OCI-LY7 (cell line): ENCODE measurements around the gene TMCC1. TPM values are rescaled to one million over a fixed set of nuclear protein-coding genes. Genes with fewer than 3 reads are reported as not detected.

Source experiments
- BruUV-seq: library from RNA; stranded (reverse); fragments of 400-500 nt; replicated peaks from 2 replicates; lab custom pipeline; 2021; lab: Mats Ljungman, UMichigan
- CTCF ChIA-PET: fragments of 300-600 bp; sonication (Branson Sonifier 250); formaldehyde crosslinking; loops from one replicate; lab custom pipeline; 2022; ENCODE audit warnings: antibody characterized with exemption; ENCODE audit not compliant: unreplicated experiment; lab: Charles Lee
- POLR2A ChIA-PET: fragments of 300-600 bp; sonication (Branson Sonifier 250); formaldehyde crosslinking; loops from one replicate; lab custom pipeline; 2022; ENCODE audit warnings: antibody characterized with exemption; lab: Charles Lee
- DNase-seq: peaks from one replicate; pipeline ENCODE4 v3.0.0-alpha.2; 2015; ENCODE audit warnings: low spot score
- H2AFZ ChIP-seq: fragments of 200-600 bp; sonication (generic), shearing (Covaris generic); 2 replicates; pipeline ENCODE4 v1.6.1; 2014; ENCODE audit warnings: mild to moderate bottlenecking, antibody characterized with exemption, low read length, moderate library complexity
- H3K27ac ChIP-seq: fragments of 200-600 bp; sonication (generic); 2 replicates; pipeline ENCODE4 v1.5.1; 2014; ENCODE audit warnings: mixed run types, low read depth, mild to moderate bottlenecking, moderate library complexity, low read length, inconsistent platforms; ENCODE audit not compliant: poor library complexity, severe bottlenecking
- H3K36me3 ChIP-seq: fragments of 200-600 bp; sonication (generic); 2 replicates; pipeline ENCODE4 v1.6.1; 2014; ENCODE audit warnings: mild to moderate bottlenecking, antibody characterized with exemption, low read length, moderate library complexity, mixed read lengths; ENCODE audit not compliant: insufficient read depth
- H3K4me1 ChIP-seq: fragments of 200-600 bp; sonication (generic); 2 replicates; pipeline ENCODE4 v1.5.1; 2014; ENCODE audit warnings: mild to moderate bottlenecking, low read length; ENCODE audit not compliant: insufficient read depth, poor library complexity, severe bottlenecking
- H3K4me2 ChIP-seq: fragments of 200-600 bp; sonication (generic); 2 replicates; pipeline ENCODE4 v1.6.1; 2014; ENCODE audit warnings: mild to moderate bottlenecking, low read length
- H3K4me3 ChIP-seq: fragments of 200-600 bp; sonication (generic); 2 replicates; pipeline ENCODE4 v1.5.1; 2014; ENCODE audit warnings: mild to moderate bottlenecking, low read depth, low read length; ENCODE audit not compliant: poor library complexity, severe bottlenecking
- H3K79me2 ChIP-seq: fragments of 200-600 bp; sonication (generic); 2 replicates; pipeline ENCODE4 v1.6.1; 2016; ENCODE audit warnings: low read depth, mild to moderate bottlenecking, low read length, moderate library complexity, mixed read lengths; ENCODE audit not compliant: insufficient read depth
- H3K9me2 ChIP-seq: fragments of 200-600 bp; sonication (generic); 2 replicates; pipeline ENCODE4 v1.6.1; 2016; ENCODE audit warnings: mild to moderate bottlenecking, low read length, mixed read lengths; ENCODE audit not compliant: insufficient read depth
- H3K9me3 ChIP-seq: fragments of 200-600 bp; sonication (generic); 2 replicates; pipeline ENCODE4 v1.6.1; 2014; ENCODE audit warnings: mild to moderate bottlenecking, mixed run types, low read length, mixed read lengths
- H4K20me1 ChIP-seq: fragments of 200-600 bp; sonication (generic); 2 replicates; pipeline ENCODE4 v1.6.1; 2014; ENCODE audit warnings: mild to moderate bottlenecking, antibody characterized with exemption, low read length, moderate library complexity, mixed read lengths; ENCODE audit not compliant: insufficient read depth
- EZH2phosphoT487 ChIP-seq: fragments of 200-600 bp; sonication (generic); IDR thresholded peaks from 2 replicates; pipeline ENCODE4 v1.6.1; 2018; ENCODE audit warnings: low read depth, borderline replicate concordance, mild to moderate bottlenecking, mixed run types, antibody characterized with exemption, low read length, moderate library complexity, mixed read lengths
- intact Hi-C: fragments of 100-400 bp; cut with micrococcal nuclease; formaldehyde crosslinking; loops from one replicate; pipeline ENCODE4 v1.10.0; 2022; ENCODE audit not compliant: unreplicated experiment
- total RNA-seq, 2 experiments: library from RNA; depleted of rRNA in 1 of 2; stranded (reverse); fragments of >200 nt in 1 of 2; shearing (Covaris generic) in 1 of 2; gene quantifications; 2 replicates each; pipeline ENCODE4 v1.2.3, GENCODE V29; 2014 to 2022
- TF ChIP-seq, protein P1 (sequence below): fragments of 200-600 bp; sonication (generic); conservative IDR thresholded peaks from 2 replicates; pipeline ENCODE4 v1.5.1; 2014; ENCODE audit warnings: mild to moderate bottlenecking, antibody characterized with exemption, low read length, moderate library complexity, mixed read lengths

TMCC1 gene
- total RNA-seq, 2 experiments from 2014 or later = 31.7 to 38.8 TPM

DNA sequence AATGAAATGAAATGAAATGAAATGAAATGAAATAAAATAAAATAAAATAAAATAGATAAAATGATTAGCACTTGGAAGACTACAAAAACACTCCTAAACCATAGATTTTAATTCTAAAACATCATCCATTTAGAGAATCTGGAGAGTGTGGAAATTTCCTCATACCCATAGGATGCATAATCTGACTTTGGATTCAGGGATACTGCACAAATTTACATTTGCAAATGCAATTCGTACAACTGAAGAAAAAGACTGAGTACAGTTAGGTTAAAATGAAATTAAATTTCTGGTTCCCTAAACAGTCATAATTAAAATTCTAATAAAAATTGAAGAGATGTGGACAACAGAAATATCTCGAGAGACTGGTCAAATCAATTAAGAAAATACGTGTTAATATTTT, 122.9 kb downstream of the TMCC1 start:
- Histone ChIP-seq H3K9me2 (no peaks in the 10 kb centered on the region), H3K9me3 (no peaks in the 10 kb centered on the region; the same call in 1 of the 2 replicates), H3K27ac (no peak overlapping the region), H2AFZ (no peak overlapping the region), H3K79me2 (no peaks in the 10 kb centered on the region), H3K4me1 (peaks cover 3% of the 10 kb centered on the region), H3K36me3 (peaks cover 10% of the 10 kb centered on the region; the same call in 1 of the 2 replicates), H3K4me2 (no peak overlapping the region), H4K20me1 (no peaks in the 10 kb centered on the region), H3K4me3 (no peak overlapping the region)
- TF ChIP-seq, protein P1, sequence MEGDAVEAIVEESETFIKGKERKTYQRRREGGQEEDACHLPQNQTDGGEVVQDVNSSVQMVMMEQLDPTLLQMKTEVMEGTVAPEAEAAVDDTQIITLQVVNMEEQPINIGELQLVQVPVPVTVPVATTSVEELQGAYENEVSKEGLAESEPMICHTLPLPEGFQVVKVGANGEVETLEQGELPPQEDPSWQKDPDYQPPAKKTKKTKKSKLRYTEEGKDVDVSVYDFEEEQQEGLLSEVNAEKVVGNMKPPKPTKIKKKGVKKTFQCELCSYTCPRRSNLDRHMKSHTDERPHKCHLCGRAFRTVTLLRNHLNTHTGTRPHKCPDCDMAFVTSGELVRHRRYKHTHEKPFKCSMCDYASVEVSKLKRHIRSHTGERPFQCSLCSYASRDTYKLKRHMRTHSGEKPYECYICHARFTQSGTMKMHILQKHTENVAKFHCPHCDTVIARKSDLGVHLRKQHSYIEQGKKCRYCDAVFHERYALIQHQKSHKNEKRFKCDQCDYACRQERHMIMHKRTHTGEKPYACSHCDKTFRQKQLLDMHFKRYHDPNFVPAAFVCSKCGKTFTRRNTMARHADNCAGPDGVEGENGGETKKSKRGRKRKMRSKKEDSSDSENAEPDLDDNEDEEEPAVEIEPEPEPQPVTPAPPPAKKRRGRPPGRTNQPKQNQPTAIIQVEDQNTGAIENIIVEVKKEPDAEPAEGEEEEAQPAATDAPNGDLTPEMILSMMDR = no peak
- TF ChIP-seq EZH2phosphoT487 = no peak
- ChIA-PET CTCF (no interaction called here), POLR2A (interaction anchor here (1.2 kb wide), 1 partner anchor 30 kb away, joined by 3 read pairs; no protein-coding TSS in a partner anchor)
- no peak for DNase-seq
- intact Hi-C loops = no loop called here
- BruUV-seq = no TSS peak

DNA sequence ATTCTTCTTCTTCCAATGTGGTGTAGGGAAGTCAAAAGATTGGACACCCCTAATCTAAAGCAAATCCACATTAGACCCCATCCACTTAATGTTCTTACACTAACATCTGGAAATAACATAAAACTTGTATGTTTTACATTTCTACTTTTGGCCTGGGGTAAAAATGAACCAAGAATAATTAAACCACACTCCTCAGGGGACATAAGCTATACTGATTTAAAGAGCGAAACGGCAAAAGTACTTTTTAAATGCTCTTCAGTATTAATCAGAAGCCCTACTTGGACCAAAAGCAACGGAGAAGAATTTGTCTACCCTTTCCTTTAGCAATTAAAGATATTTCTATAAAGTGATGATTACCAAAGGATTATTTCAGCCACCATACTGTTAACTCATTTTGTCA, 123.9 kb downstream of the TMCC1 start:
- Histone ChIP-seq H3K27ac (no peak overlapping the region), H3K79me2 (no peaks in the 10 kb centered on the region), H3K4me2 (no peak overlapping the region), H3K9me3 (no peaks in the 10 kb centered on the region; the same call in 1 of the 2 replicates), H3K9me2 (no peaks in the 10 kb centered on the region), H3K4me3 (no peak overlapping the region), H4K20me1 (no peaks in the 10 kb centered on the region), H3K4me1 (no peaks in the 10 kb centered on the region), H2AFZ (no peak overlapping the region), H3K36me3 (peaks cover 3% of the 10 kb centered on the region; the same call in 1 of the 2 replicates)
- intact Hi-C loops = no loop called here
- ChIA-PET CTCF (no interaction called here), POLR2A (interaction anchor here (1.2 kb wide), 1 partner anchor 29 kb away, joined by 3 read pairs; no protein-coding TSS in a partner anchor)
- DNase-seq = no peak
- BruUV-seq = no TSS peak
- TF ChIP-seq EZH2phosphoT487 = no peak
- TF ChIP-seq, protein P1 = no peak

DNA sequence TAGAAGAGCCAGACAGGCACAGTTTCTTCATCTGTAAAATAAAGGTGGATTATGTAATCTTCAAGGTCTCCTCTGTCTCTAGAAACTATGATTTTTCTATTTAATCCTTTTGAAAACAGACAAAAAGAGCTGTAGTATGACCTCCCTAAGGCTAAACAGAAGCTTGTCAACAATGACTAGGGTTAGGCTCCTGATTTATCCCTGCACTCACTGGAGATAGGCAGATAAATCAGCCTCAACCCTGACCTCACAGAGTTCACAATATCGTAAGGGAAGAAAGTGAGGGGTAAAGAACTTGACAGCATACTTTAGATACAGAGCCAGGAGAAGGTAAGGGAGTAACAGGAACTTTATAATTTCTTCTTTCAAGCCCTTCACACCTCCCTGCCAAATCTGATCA, 124.8 kb downstream of the TMCC1 start:
- CTCF ChIA-PET = no interaction called here
- BruUV-seq = no TSS peak
- Histone ChIP-seq H3K4me2 (no peak overlapping the region), H3K4me3 (no peak overlapping the region), H3K79me2 (no peaks in the 10 kb centered on the region), H3K9me3 (no peaks in the 10 kb centered on the region), H3K9me2 (no peaks in the 10 kb centered on the region), H3K36me3 (no peaks in the 10 kb centered on the region), H3K27ac (no peak overlapping the region), H3K4me1 (no peaks in the 10 kb centered on the region), H4K20me1 (peaks cover 5% of the 10 kb centered on the region; the same call in 1 of the 2 replicates), H2AFZ (no peak overlapping the region)
- intact Hi-C loops = no loop called here
- TF ChIP-seq, protein P1 = no peak
- no peak for TF ChIP-seq EZH2phosphoT487
- DNase-seq = no peak
- POLR2A ChIA-PET = no interaction called here
